Stomach (tissue), 9 donors: ENCODE results near the gene PODXL2. TPM values are rescaled to one million over a fixed set of nuclear protein-coding genes. Genes with fewer than 3 reads are reported as not detected.

ENCODE experiments used
- DNase-seq, 2 donors: peaks; one replicate each; pipeline versions ENCODE4 v3.0.0 to v3.0.0-alpha.2; 2013 to 2019
- H3K27ac ChIP-seq, 5 donors: fragments of 200-600 bp in 4 of 5; sonication (generic) in 4 of 5; one replicate each; pipeline ENCODE4 v1.5.1; 2013 to 2019; ENCODE audit warnings: mild to moderate bottlenecking in 1 of 5, moderate library complexity in 1 of 5
- H3K27me3 ChIP-seq, 3 donors: fragments of 200-600 bp; sonication (generic); one replicate each; pipeline ENCODE4 v1.5.1; 2017 to 2019; ENCODE audit warnings: mixed run types in 1 of 3
- H3K36me3 ChIP-seq, 4 donors: fragments of 200-600 bp; sonication (generic); 1 replicate in 3 of 4; 2 replicates in 1 of 4; pipeline ENCODE4 v1.5.1; 2016 to 2019
- H3K4me1 ChIP-seq, 4 donors: fragments of 200-600 bp; sonication (generic); one replicate each; pipeline ENCODE4 v1.5.1; 2016 to 2019
- H3K4me3 ChIP-seq, 4 donors: fragments of 200-600 bp; sonication (generic) in 3 of 4; one replicate each; pipeline ENCODE4 v1.5.1; 2016 to 2019; ENCODE audit warnings: mild to moderate bottlenecking in 1 of 4
- H3K9me3 ChIP-seq, 4 donors: fragments of 200-600 bp; sonication (generic); one replicate each; pipeline ENCODE4 v1.5.1; 2016 to 2019
- CTCF ChIP-seq, 7 experiments: fragments of 450-650 bp in 4 of 7; fragments of 200-600 bp in 3 of 7; sonication (generic) in 3 of 7; IDR thresholded peaks; one replicate each; pipeline ENCODE4 v1.5.1; 2016 to 2019; ENCODE audit warnings: antibody characterized with exemption in 7 of 7, control low read depth in 2 of 7, mild to moderate bottlenecking in 1 of 7
- EP300 ChIP-seq: sonication (generic); formaldehyde crosslinking; IDR thresholded peaks from one replicate; pipeline ENCODE4 v1.6.1; 2017; ENCODE audit warnings: antibody characterized with exemption
- POLR2A ChIP-seq, 4 donors: fragments of 450-650 bp; IDR thresholded peaks; one replicate each; pipeline ENCODE4 v1.6.1; 2016; ENCODE audit warnings: antibody characterized with exemption in 4 of 4, control low read depth in 2 of 4, mild to moderate bottlenecking in 1 of 4, moderate library complexity in 1 of 4
- POLR2AphosphoS5 ChIP-seq, 3 donors: sonication (generic); formaldehyde crosslinking; IDR thresholded peaks; one replicate each; pipeline ENCODE4 v1.6.1; 2016; ENCODE audit warnings: antibody characterized with exemption in 3 of 3
- WGBS, 5 donors: extraction: QIAGEN DNeasy Blood & Tissue Kit in 3 of 5; methylation state at CpG; one replicate each; pipeline versions ENCODE4 v1.1.5 to v1.1.7; 2013 to 2018; 5-methylcytosine and 5-hydroxymethylcytosine counted together
- intact Hi-C: fragments of 100-400 bp; cut with DNase I; formaldehyde crosslinking; loops from one replicate; pipeline ENCODE4 v1.15.1; 2023; ENCODE audit warnings: low total_unique reads
- polyA plus RNA-seq, 3 donors: library from polyadenylated mRNA; stranded (reverse); fragments of 200-250 nt; gene quantifications; one replicate each; pipeline ENCODE4 v1.2.3, GENCODE V29; 2013
- total RNA-seq, 5 donors: library from RNA; depleted of rRNA; stranded (reverse); fragments of >200 nt; gene quantifications; one replicate each; pipeline versions ENCODE4 v1.1.0 to v1.2.3, GENCODE V29; 2014 to 2016
- donor health status: healthy with polysubstance abuse.
- donor health status: Bipolar disorder and iron deficiency.
- donor health status: healthy.

PODXL2 gene
- total and polyA plus RNA-seq, 8 donors: 5.3 to 50.9 (median 12.1) TPM

GRCh38 chr3:127645371-127646015, 16.5 kb downstream of the PODXL2 start:
- intact Hi-C loops: no loop called here
- H3K36me3 ChIP-seq: no peaks in the 10 kb centered on the region
- H3K9me3 ChIP-seq: no peaks in the 10 kb centered on the region
- no peaks in the 10 kb centered on the region for H3K27me3 ChIP-seq
- DNase-seq: no peak
- 89 to 96% (median 93%) methylated on average over 7 to 8 of the region's 8 CpGs for WGBS, 5 donors
- H3K4me1 ChIP-seq: no peaks in the 10 kb centered on the region
- TF ChIP-seq POLR2AphosphoS5 (IDR thresholded peaks at IDR 0.05): no peak
- no peak for TF ChIP-seq POLR2A (IDR thresholded peaks at IDR 0.05)
- no peak for TF ChIP-seq CTCF (IDR thresholded peaks at IDR 0.05)
- TF ChIP-seq EP300: no peak
- H3K27ac ChIP-seq: no peak overlapping the region
- H3K4me3 ChIP-seq: no peak overlapping the region

GRCh38 chr3:127646501-127647046, 17.6 kb downstream of the PODXL2 start:
- no peak for DNase-seq
- Histone ChIP-seq H3K27me3 (no peaks in the 10 kb centered on the region), H3K36me3 (no peaks in the 10 kb centered on the region), H3K27ac (no peak overlapping the region), H3K4me1 (no peaks in the 10 kb centered on the region), H3K4me3 (no peak overlapping the region), H3K9me3 (no peaks in the 10 kb centered on the region)
- no peak for TF ChIP-seq POLR2A (IDR thresholded peaks at IDR 0.05)
- TF ChIP-seq POLR2AphosphoS5 (IDR thresholded peaks at IDR 0.05): no peak
- TF ChIP-seq CTCF (IDR thresholded peaks at IDR 0.05): no peak
- TF ChIP-seq EP300: no peak
- intact Hi-C loops: no loop called here
- WGBS, 5 donors: 86 to 95% (median 91%) methylated on average over 10 of the region's 10 CpGs

GRCh38 chr3:127647166-127647844, 18.3 kb downstream of the PODXL2 start:
- Histone ChIP-seq H3K27ac (no peak overlapping the region), H3K4me3 (no peak overlapping the region), H3K4me1 (peaks cover 0 to 3% (median 1%) of the 10 kb centered on the region in 4 donors), H3K36me3 (no peaks in the 10 kb centered on the region), H3K9me3 (no peaks in the 10 kb centered on the region), H3K27me3 (no peaks in the 10 kb centered on the region)
- no peak for DNase-seq
- WGBS, 5 donors: 81 to 89% (median 88%) methylated on average over 13 of the region's 13 CpGs
- no peak for TF ChIP-seq POLR2AphosphoS5 (IDR thresholded peaks at IDR 0.05)
- TF ChIP-seq CTCF (IDR thresholded peaks at IDR 0.05): no peak
- no peak for TF ChIP-seq POLR2A (IDR thresholded peaks at IDR 0.05)
- TF ChIP-seq EP300: no peak
- intact Hi-C loops: no loop called here

- Histone ChIP-seq H3K4me1 (peaks cover 0 to 6% (median 2%) of the 10 kb centered on the region in 4 donors), H3K27me3 (no peaks in the 10 kb centered on the region), H3K36me3 (no peaks in the 10 kb centered on the region), H3K9me3 (no peaks in the 10 kb centered on the region), H3K27ac (no peak overlapping the region), H3K4me3 (no peak overlapping the region)
- DNase-seq: no peak
- intact Hi-C loops: no loop called here
- no peak for TF ChIP-seq POLR2A (IDR thresholded peaks at IDR 0.05)
- no peak for TF ChIP-seq CTCF (IDR thresholded peaks at IDR 0.05)
- no peak for TF ChIP-seq EP300
- no peak for TF ChIP-seq POLR2AphosphoS5 (IDR thresholded peaks at IDR 0.05)
Observed at GRCh38 chr3:127647845-127648204, 18.8 kb downstream of the PODXL2 start.
